ENCODE measurements around the gene SUGT1.

The SUGT1 gene

DNA sequence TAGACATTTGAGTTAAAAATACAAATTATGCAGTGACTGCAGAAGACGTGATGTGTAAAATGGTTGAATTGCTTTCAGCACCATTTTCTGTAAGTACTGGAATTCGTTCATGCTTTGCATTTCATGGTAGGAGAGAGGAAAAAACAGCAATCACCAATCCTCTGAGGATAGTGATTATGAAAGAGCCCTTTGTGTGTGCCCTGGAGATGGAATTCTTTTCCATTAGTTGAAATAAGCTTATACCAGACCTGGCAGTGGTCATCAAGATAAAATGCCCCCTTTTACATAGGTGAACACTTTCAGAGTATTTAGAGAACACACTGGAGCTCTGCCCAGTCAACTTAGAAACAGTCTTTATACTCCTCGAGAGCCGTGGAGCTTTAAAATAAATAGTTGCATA is 85.3 kb downstream of the SUGT1 start:
- no peak for DNase-seq (ENCODE audit: low read depth)

DNA sequence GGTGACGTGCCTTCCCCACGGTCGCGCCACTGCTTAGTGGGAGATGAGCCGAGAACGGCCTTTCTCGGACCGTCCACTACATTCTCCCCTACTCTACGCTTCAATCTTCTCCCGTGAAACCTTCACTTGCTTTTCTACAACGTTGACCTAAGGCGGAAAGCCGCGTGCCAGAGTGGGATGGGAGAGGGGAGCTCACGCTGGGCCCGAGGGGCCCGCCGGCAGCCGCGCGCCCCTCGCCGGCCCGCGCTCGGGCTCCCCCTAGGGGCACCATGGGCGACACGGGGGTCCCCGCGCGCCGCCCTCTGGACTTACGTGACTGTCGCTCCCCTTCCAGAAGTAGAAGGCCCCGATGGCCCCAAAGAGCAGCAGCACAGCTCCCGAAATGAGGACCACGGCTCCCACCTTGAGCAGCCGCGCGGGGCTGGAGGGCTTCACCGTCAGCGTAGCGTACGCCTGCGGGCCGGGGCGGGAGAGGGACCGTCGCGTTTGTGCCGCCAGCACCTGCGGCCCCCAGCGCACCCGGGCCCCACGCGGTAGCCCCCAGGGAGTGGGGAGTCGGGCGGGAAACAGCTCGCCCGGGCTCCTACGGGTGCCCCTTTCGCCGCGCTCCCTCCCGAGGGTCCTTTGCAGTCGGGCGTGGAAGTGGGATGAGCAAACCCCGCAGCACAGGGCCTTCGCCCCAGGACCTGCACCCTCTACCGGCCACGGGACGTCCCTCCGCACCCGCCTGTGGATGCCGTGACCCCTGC is 86.3 kb downstream of the SUGT1 start:
- DNase-seq (ENCODE audit: low read depth) = no peak

DNA sequence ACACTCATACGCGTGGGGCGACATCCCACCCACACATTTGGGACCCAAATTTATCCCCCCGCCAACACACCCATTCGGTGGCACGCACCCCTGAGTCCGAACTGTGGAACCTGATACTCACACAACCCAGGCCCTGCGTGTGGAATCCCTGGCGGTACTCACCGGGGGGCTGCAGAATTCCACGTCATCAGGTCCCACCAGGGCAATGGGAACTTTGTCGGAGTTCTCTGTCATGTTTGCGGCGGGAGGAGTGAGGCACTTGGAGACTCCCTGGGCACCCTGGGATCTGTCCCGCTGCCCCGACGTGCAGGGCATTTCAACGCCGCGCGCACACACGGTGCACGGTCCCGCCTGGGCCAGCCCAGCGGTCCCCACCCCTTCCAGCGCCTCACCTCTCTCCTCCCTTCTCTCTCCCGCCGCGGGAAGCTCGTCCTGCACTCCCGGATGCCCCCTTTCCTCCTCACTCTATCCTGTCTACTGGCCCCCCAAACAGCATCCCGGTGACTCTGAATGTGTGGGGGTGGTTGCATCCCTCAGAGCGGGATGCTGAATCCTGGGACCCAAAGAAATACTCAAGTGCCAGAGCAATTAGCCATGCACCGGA is 86.9 kb downstream of the SUGT1 start, which contains the start of gene CNMD:
TSS of gene CNMD (minus strand) at position 353 of the 604 bp plus-strand sequence. CDS start at position 234, 119 bp downstream.
- no peak for DNase-seq (ENCODE audit: low read depth)

DNA sequence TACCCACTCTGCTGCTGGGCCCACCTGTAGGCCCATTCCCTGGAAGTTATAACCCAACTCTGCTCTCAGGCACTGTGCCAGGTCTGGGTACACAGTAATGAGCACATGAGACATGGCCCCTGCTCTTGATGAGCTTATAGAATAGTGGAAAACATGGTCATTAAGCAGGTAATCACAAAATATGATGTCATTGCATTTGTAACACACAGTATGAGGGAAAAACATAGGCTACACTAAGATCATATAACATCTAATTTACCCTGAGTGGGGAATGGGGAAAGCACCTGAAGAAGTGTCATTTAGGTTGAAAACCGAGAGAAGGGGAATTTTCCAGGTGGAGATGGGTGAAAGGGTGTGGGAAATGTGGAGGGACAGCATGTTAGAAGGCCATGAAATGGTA is 90.9 kb downstream of the SUGT1 start:
- no peak for DNase-seq (ENCODE audit: low read depth)

DNA sequence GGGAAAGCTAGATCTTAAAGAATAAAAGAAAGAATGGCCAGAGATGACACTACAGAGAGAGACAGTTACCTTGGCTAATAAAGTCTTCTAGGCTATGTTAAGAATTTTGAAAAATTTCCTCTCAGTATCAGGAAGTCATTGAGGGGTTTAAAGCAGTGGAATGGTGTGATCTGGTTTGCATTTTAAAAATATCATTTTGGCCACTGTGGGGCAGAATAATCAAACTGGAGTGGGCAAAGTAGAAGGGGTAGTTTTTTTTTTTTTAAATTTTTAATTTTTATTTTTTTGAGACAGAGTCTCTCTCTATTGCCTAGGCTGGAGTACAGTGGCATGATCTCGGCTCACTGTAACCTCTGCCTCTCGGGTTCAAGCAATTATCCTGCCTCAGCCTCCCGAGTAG is 91.4 kb downstream of the SUGT1 start:
- no peak for DNase-seq (ENCODE audit: low read depth)

DNA sequence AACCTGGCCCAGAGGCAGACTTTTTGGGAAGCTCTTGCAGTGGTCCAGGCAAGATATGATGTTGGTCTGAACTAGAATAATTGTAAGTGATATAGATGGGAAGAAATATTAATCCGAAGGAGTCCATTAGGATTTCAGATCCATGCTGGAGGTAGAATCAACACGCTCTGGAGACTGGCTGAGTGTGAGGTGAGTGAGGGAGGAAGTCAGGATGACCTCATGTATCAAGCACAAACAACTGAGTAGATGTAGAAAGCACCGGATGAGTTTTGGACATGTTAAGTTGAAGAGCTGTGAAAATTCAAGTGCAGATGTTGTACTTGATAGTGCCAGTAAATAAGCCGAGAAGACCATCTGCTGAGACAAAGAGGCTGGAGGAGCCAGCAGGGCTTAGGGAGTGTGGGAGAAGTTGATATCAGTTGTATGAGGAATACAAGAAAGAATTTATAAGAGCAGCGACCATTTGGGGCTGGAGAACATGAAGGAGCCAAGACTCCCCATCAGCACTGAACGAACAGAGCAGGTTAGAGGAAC is 92.3 kb downstream of the SUGT1 start:
- DNase-seq (ENCODE audit: low read depth) = no peak

DNA sequence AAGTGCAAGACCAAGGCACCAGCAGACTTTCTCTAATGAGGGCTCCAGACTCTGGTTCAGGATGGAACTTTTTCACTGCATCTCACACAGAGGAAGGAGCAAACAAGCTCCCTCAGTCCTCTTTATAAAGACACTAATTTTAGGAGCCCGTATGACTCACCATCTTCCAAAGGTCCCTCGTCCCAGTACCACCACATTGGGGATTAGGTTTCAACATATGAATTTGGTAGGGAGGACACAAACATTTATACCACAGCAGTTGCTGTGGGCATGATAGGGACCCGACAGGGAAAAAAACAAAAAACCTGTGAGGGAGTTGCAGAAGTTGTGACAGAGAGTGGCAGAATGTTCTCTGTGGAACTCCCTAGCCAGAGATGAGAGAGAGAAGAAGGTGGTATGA is 93.5 kb downstream of the SUGT1 start:
- DNase-seq (ENCODE audit: low read depth) = no peak

DNA sequence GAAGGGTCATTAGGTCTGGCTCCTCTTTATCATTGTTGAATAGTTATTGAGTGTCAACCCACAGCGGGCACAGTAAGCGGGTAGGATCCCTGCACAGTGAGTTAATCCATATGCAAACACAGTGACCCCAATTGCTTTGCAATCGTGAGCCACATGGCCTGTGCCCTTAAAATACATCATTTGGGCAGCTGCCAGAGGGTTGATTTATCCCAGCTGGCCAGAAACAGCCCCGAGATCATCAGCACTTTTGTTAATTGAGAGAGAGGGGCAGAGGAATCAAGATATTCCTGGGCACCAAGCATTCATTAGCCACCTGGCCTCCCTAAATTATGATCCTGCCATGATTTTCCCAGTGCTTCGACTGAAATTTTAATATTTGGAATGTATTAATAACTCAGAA is 96.8 kb downstream of the SUGT1 start:
- DNase-seq (ENCODE audit: low read depth) = no peak
